Adrenal gland (tissue), 12 donors: ENCODE measurements around the gene GPC6. TPM values are rescaled to one million over a fixed set of nuclear protein-coding genes. Genes with fewer than 3 reads are reported as not detected.

ENCODE experiments used
- DNase-seq, 7 donors: peaks; one replicate each; pipeline ENCODE4 v3.0.0-alpha.2; 2019 to 2020
- H3K27ac ChIP-seq, 5 donors: fragments of 200-600 bp; sonication (generic) in 4 of 5; 1 replicate in 3 of 5; 2 replicates in 2 of 5; pipeline versions ENCODE4 v1.5.1 to v1.8.0; 2016 to 2020; ENCODE audit warnings: mild to moderate bottlenecking in 1 of 5
- H3K27me3 ChIP-seq: fragments of 200-600 bp; 2 replicates; pipeline ENCODE4 v1.8.0; 2021
- H3K36me3 ChIP-seq, 2 donors: fragments of 200-600 bp; replicated peaks in 1 of 2; 1 replicate in 1 of 2; 2 replicates in 1 of 2; pipeline versions ENCODE4 v1.5.1 to v1.8.0; 2018 to 2022
- H3K4me1 ChIP-seq, 2 donors: fragments of 200-600 bp; replicated peaks in 1 of 2; 1 replicate in 1 of 2; 2 replicates in 1 of 2; pipeline versions ENCODE4 v1.5.1 to v1.8.0; 2018 to 2021
- H3K4me3 ChIP-seq, 4 donors: fragments of 200-600 bp; sonication (generic) in 3 of 4; one replicate each; pipeline ENCODE4 v1.5.1; 2016 to 2018
- H3K9me3 ChIP-seq, 3 donors: fragments of 200-600 bp; sonication (generic) in 1 of 3; replicated peaks in 1 of 3; 1 replicate in 2 of 3; 2 replicates in 1 of 3; pipeline versions ENCODE4 v1.5.1 to v1.8.0; 2016 to 2021
- POLR2A ChIP-seq, 2 donors: fragments of 450-650 bp; IDR thresholded peaks; one replicate each; pipeline ENCODE4 v1.6.1; 2017; ENCODE audit warnings: antibody characterized with exemption in 2 of 2, mild to moderate bottlenecking in 2 of 2, moderate library complexity in 1 of 2
- WGBS, 4 donors: extraction: QIAGEN DNeasy Blood & Tissue Kit in 2 of 4; methylation state at CpG; one replicate each; pipeline versions ENCODE4 v1.1.5 to v1.1.7; 2013 to 2017; 5-methylcytosine and 5-hydroxymethylcytosine counted together
- intact Hi-C, 2 donors: fragments of 100-400 bp; cut with DNase I; formaldehyde crosslinking; loops; one replicate each; pipeline versions ENCODE4 v1.14.1 to v1.15.0; 2022 to 2023
- polyA plus RNA-seq, 3 donors: library from polyadenylated mRNA; stranded (reverse); fragments of 200-250 nt in 2 of 3; fragments of 350-450 nt in 1 of 3; fragmentation: Illumina TruSeq in 1 of 3; extraction: RNeasy Lipid Tissue Mini Kit (QIAGEN cat#74804) in 1 of 3; gene quantifications; one replicate each; pipeline ENCODE4 v1.2.3, GENCODE V29; 2013 to 2014
- total RNA-seq, 9 donors: library from RNA; depleted of rRNA in 4 of 9; stranded (reverse); fragments of >200 nt in 4 of 9; fragments of 120-200 nt in 1 of 9; fragmentation: NEBNext Ultra II Directional in 1 of 9; extraction: Animal tissue kit (Norgen Biotek cat#: 25700) in 1 of 9; gene quantifications; one replicate each; pipeline versions ENCODE4 v1.1.0 to v1.2.4, GENCODE V29; 2013 to 2023
- TF ChIP-seq, protein P1 (sequence below), 6 experiments: fragments of 450-650 bp in 4 of 6; fragments of 200-600 bp in 2 of 6; sonication (generic) in 1 of 6; IDR thresholded peaks; 1 replicate in 5 of 6; 2 replicates in 1 of 6; pipeline versions ENCODE4 v1.5.1 to v1.8.0; 2016 to 2021; ENCODE audit warnings: antibody characterized with exemption in 6 of 6, mild to moderate bottlenecking in 2 of 6, moderate library complexity in 1 of 6
- donor health status: healthy with polysubstance abuse.
- donor health status: Bipolar disorder and iron deficiency.
- donor health status: DM: yes; HTN: yes; CAD: no.
- donor health status: DM: no; HTN: no; CAD: no.
- donor health status: DM: no; HTN: no; CAD: no.
- donor health status: DM: yes; HTN: yes; CAD: no.

The GPC6 gene
- total and polyA plus RNA-seq, 12 donors: 0.37 to 62.3 (median 2.5) TPM

DNA sequence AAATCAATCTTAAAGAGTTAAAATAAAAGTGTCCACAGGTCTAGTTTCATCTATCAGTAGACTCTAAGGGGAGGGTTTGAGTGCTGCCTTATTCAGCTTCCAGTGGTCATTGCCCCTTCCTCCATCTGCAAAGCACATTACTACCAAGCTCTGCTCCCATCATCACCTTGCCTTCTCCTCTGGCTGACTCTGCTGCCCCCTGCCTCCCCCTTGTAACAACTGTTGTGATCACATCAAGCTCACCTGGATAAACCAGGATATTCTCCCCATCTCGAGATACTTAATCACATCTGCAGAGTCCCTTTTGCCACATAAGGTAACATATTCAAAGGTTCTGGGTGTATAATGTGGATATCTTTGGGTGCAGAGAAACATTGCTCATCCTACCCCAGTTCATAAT is 43.3 kb upstream of the GPC6 start:
- no peak overlapping the region for H3K27ac ChIP-seq
- no peaks in the 10 kb centered on the region for H3K27me3 ChIP-seq
- DNase-seq: no peak
- WGBS, 4 donors: 66 to 78% (median 73%) methylated on average over 1 of the region's 1 CpG
- intact Hi-C loops: no loop called here
- no peak overlapping the region for H3K4me3 ChIP-seq
- no peaks in the 10 kb centered on the region for H3K36me3 ChIP-seq
- TF ChIP-seq POLR2A (IDR thresholded peaks at IDR 0.05): no peak
- TF ChIP-seq, protein P1, sequence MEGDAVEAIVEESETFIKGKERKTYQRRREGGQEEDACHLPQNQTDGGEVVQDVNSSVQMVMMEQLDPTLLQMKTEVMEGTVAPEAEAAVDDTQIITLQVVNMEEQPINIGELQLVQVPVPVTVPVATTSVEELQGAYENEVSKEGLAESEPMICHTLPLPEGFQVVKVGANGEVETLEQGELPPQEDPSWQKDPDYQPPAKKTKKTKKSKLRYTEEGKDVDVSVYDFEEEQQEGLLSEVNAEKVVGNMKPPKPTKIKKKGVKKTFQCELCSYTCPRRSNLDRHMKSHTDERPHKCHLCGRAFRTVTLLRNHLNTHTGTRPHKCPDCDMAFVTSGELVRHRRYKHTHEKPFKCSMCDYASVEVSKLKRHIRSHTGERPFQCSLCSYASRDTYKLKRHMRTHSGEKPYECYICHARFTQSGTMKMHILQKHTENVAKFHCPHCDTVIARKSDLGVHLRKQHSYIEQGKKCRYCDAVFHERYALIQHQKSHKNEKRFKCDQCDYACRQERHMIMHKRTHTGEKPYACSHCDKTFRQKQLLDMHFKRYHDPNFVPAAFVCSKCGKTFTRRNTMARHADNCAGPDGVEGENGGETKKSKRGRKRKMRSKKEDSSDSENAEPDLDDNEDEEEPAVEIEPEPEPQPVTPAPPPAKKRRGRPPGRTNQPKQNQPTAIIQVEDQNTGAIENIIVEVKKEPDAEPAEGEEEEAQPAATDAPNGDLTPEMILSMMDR (IDR thresholded peaks at IDR 0.05): no peak
- no peaks in the 10 kb centered on the region for H3K4me1 ChIP-seq
- no peaks in the 10 kb centered on the region for H3K9me3 ChIP-seq

DNA sequence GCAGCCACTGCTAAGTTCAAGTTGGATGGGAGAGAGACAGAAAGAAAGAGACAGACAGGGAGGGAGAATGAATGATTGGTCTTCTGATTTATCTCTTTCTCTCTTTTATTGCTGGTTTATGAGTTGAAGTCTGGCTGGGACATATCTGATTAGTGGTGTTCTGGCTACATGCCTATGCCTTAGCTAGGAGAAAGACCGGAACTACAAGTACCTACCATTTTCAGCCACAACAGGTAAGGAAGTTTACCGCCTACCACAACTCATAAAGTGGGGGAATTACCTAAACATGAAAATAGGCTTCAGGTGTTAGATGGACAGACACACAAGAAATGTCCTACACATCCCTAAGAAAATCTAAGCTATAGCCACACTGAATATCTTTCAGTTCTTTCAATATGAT is 36.6 kb upstream of the GPC6 start:
- H3K4me1 ChIP-seq: no peaks in the 10 kb centered on the region
- no peak overlapping the region for H3K27ac ChIP-seq
- DNase-seq: no peak
- no peaks in the 10 kb centered on the region for H3K9me3 ChIP-seq
- no peak overlapping the region for H3K4me3 ChIP-seq
- no peaks in the 10 kb centered on the region for H3K36me3 ChIP-seq
- intact Hi-C loops: no loop called here
- no peaks in the 10 kb centered on the region for H3K27me3 ChIP-seq
- TF ChIP-seq, protein P1 (IDR thresholded peaks at IDR 0.05): no peak
- TF ChIP-seq POLR2A (IDR thresholded peaks at IDR 0.05): no peak
- WGBS, 4 donors: 91 to 97% (median 93%) methylated on average over 2 of the region's 2 CpGs

DNA sequence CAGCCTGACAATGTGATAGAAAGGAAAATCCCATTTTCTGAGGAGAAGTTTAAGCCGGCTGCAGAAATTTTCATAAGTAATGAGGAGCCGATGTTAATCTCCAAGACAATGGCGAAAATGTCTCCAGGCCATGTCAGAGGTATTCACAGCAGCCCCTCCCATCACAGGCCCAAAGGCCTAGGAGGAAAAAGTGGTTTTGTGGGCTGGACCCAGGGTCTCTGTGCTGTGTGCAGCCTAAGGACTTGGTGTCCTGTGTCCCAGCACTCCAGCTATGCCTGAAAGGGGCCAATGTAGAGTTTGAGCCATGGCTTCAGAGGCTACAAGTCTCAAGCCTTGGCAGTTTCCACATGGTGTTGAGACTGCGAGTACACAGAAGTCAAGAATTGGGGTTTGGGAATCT is 32.9 kb upstream of the GPC6 start:
- Histone ChIP-seq H3K4me1 (no peaks in the 10 kb centered on the region), H3K36me3 (no peaks in the 10 kb centered on the region), H3K9me3 (no peaks in the 10 kb centered on the region), H3K27ac (no peak overlapping the region), H3K4me3 (no peak overlapping the region), H3K27me3 (no peaks in the 10 kb centered on the region)
- DNase-seq: no peak
- intact Hi-C loops: no loop called here
- TF ChIP-seq, protein P1 (IDR thresholded peaks at IDR 0.05): no peak
- TF ChIP-seq POLR2A (IDR thresholded peaks at IDR 0.05): no peak
- 92 to 98% (median 93%) methylated on average over 4 of the region's 4 CpGs for WGBS, 4 donors

DNA sequence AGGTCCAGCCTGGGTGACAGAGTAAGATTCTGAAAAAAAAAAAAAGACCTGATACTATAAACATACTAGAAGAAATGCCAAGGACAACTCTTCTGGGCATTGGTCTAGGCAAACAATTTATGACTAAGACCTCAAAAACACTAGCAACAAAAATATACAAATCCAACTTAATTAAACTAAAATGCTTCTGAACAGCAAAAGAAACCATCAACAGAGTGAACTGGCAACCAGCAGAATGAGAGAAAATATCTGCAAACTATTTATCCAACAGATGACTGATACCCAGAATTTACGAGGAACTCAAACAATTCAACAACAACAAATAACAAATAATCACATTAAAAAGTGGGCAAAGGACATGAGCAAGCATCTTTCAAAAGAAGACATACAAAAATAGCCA is 26.8 kb upstream of the GPC6 start:
- DNase-seq: no peak
- Histone ChIP-seq H3K4me1 (no peaks in the 10 kb centered on the region), H3K4me3 (no peak overlapping the region), H3K9me3 (no peaks in the 10 kb centered on the region), H3K27me3 (no peaks in the 10 kb centered on the region), H3K36me3 (no peaks in the 10 kb centered on the region), H3K27ac (no peak overlapping the region)
- intact Hi-C loops: no loop called here
- TF ChIP-seq, protein P1 (IDR thresholded peaks at IDR 0.05): no peak
- no peak for TF ChIP-seq POLR2A (IDR thresholded peaks at IDR 0.05)
- whole genome bisulfite sequencing, 4 donors: 53 to 78% (median 66%) methylated on average over 1 of the region's 1 CpG
